ENCODE data around the gene GPR55. TPM values are rescaled to one million over a fixed set of nuclear protein-coding genes. Genes with fewer than 3 reads are reported as not detected.

Gene GPR55
- total and polyA plus RNA-seq, 10 donors: 0.86 to 6.8 (median 3.1) TPM

GRCh38 chr2:230942920-230943896 lies 18.2 kb upstream of the GPR55 start:
- intact Hi-C loops (cut with DNase I; ENCODE audit: low total_unique reads): no loop called here
- WGBS, 5 donors: 43 to 52% (median 51%) methylated on average over 18 to 19 of the region's 19 CpGs

GRCh38 chr2:230942371-230942770 lies 17.3 kb upstream of the GPR55 start:
- TF ChIP-seq POLR2AphosphoS5 (IDR thresholded peaks at IDR 0.05) (no peak), CTCF (IDR thresholded peaks at IDR 0.05 in 8 of 11, conservative IDR thresholded peaks at IDR 0.05 in 3 of 11) (no peak), POLR2A (IDR thresholded peaks at IDR 0.05) (no peak)
- DNase-seq: no peak
- no peak overlapping the region for H3K4me3 ChIP-seq

More at GRCh38 chr2:230942920-230943896, 18.2 kb upstream of the GPR55 start:
- peak overlapping the region in 1 of 8 donors; percentile 37 for H3K27ac ChIP-seq
- DNase-seq: no peak
- peaks cover 0 to 7% (median 0%) of the 10 kb centered on the region in 7 donors for H3K27me3 ChIP-seq (replicated peaks in 1 of 7)
- peaks cover 0 to 4% (median 0%) of the 10 kb centered on the region in 8 donors for H3K9me3 ChIP-seq
- no peaks in the 10 kb centered on the region for H3K36me3 ChIP-seq
- TF ChIP-seq CTCF (IDR thresholded peaks at IDR 0.05 in 8 of 11, conservative IDR thresholded peaks at IDR 0.05 in 3 of 11): no peak
- no peak for TF ChIP-seq POLR2A (IDR thresholded peaks at IDR 0.05)
- TF ChIP-seq POLR2AphosphoS5 (IDR thresholded peaks at IDR 0.05): peak in 1 of 3 donors; percentile 28
- peaks cover 0 to 17% (median 7%) of the 10 kb centered on the region in 6 donors for H3K4me1 ChIP-seq
- peak overlapping the region in 1 of 8 donors; percentile 30 for H3K4me3 ChIP-seq

GRCh38 chr2:230941202-230942180 lies 16.4 kb upstream of the GPR55 start:
- H3K4me3 ChIP-seq: no peak overlapping the region
- 73 to 82% (median 76%) methylated on average over 14 of the region's 14 CpGs for WGBS, 5 donors
- no peak for DNase-seq
- H3K27ac ChIP-seq: no peak overlapping the region
- H3K27me3 ChIP-seq (replicated peaks in 1 of 7): peaks cover 0 to 7% (median 0%) of the 10 kb centered on the region in 7 donors
- no peaks in the 10 kb centered on the region for H3K36me3 ChIP-seq
- TF ChIP-seq POLR2AphosphoS5 (IDR thresholded peaks at IDR 0.05): no peak
- peaks cover 0 to 17% (median 7%) of the 10 kb centered on the region in 6 donors for H3K4me1 ChIP-seq
- peaks cover 0 to 21% (median 16%) of the 10 kb centered on the region in 8 donors for H3K9me3 ChIP-seq
- intact Hi-C loops (cut with DNase I; ENCODE audit: low total_unique reads): no loop called here

More at GRCh38 chr2:230942371-230942770, 17.3 kb upstream of the GPR55 start:
- Histone ChIP-seq H3K36me3 (no peaks in the 10 kb centered on the region), H3K27ac (no peak overlapping the region), H3K27me3 (replicated peaks in 1 of 7) (peaks cover 0 to 7% (median 0%) of the 10 kb centered on the region in 7 donors), H3K9me3 (peaks cover 0 to 13% (median 7%) of the 10 kb centered on the region in 8 donors), H3K4me1 (peaks cover 0 to 17% (median 7%) of the 10 kb centered on the region in 6 donors)
- 63 to 80% (median 70%) methylated on average over 3 of the region's 3 CpGs for WGBS, 5 donors
- intact Hi-C loops (cut with DNase I; ENCODE audit: low total_unique reads): no loop called here

- WGBS, 5 donors: 66 to 91% (median 85%) methylated on average over 3 to 9 of the region's 9 CpGs
- Histone ChIP-seq H3K27me3 (replicated peaks in 1 of 7) (peaks cover 0 to 7% (median 0%) of the 10 kb centered on the region in 7 donors), H3K4me1 (peaks cover 0 to 17% (median 7%) of the 10 kb centered on the region in 6 donors), H3K9me3 (peaks cover 0 to 32% (median 25%) of the 10 kb centered on the region in 8 donors), H3K36me3 (no peaks in the 10 kb centered on the region), H3K4me3 (no peak overlapping the region), H3K27ac (no peak overlapping the region)
- intact Hi-C loops (cut with DNase I; ENCODE audit: low total_unique reads): no loop called here
- peak; percentile 61 for DNase-seq
- TF ChIP-seq POLR2A (IDR thresholded peaks at IDR 0.05) (no peak), POLR2AphosphoS5 (IDR thresholded peaks at IDR 0.05) (no peak), CTCF (IDR thresholded peaks at IDR 0.05 in 8 of 11, conservative IDR thresholded peaks at IDR 0.05 in 3 of 11) (no peak)
These were observed 15.4 kb upstream of the GPR55 start for GRCh38 chr2:230940471-230940815.
